Calu3 (cell line): ENCODE results near the gene GANAB. TPM values are rescaled to one million over a fixed set of nuclear protein-coding genes. Genes with fewer than 3 reads are reported as not detected.
"Not testable (repeated sequence)": the region's sequence is repeated elsewhere in the genome, so short reads cannot be mapped to it uniquely, and the experiment has no call there.

Source experiments
- BruUV-seq: library from RNA; stranded (reverse); fragments of 400-500 nt; replicated peaks from 2 replicates; lab custom pipeline; 2021; lab: Mats Ljungman, UMichigan
- CTCF ChIA-PET: fragments of 300-600 bp; sonication (Branson Sonifier 250); formaldehyde crosslinking; loops from one replicate; lab custom pipeline; 2022; ENCODE audit warnings: antibody characterized with exemption; lab: Charles Lee
- DNase-seq: peaks from one replicate; pipeline ENCODE4 v3.0.0; 2022
- H3K27ac Mint-ChIP-seq: one replicate; pipeline ENCODE4 v1.8.0; 2022; ENCODE audit warnings: mixed read lengths; ENCODE audit not compliant: unreplicated experiment
- H3K27me3 Mint-ChIP-seq: one replicate; pipeline ENCODE4 v1.8.0; 2022; ENCODE audit warnings: mixed read lengths; ENCODE audit not compliant: unreplicated experiment
- H3K36me3 Mint-ChIP-seq: one replicate; pipeline ENCODE4 v1.8.0; 2022; ENCODE audit warnings: mild to moderate bottlenecking, moderate library complexity, mixed read lengths; ENCODE audit not compliant: insufficient read depth, unreplicated experiment
- H3K4me1 Mint-ChIP-seq: one replicate; pipeline ENCODE4 v1.8.0; 2022; ENCODE audit warnings: mild to moderate bottlenecking, low read depth, mixed read lengths; ENCODE audit not compliant: unreplicated experiment
- H3K4me3 Mint-ChIP-seq: one replicate; pipeline ENCODE4 v1.8.0; 2022; ENCODE audit warnings: mild to moderate bottlenecking, low read depth, moderate library complexity, mixed read lengths; ENCODE audit not compliant: unreplicated experiment
- H3K9me3 Mint-ChIP-seq: one replicate; pipeline ENCODE4 v1.8.0; 2022; ENCODE audit warnings: low read depth, mixed read lengths; ENCODE audit not compliant: unreplicated experiment
- intact Hi-C: fragments of 100-400 bp; cut with micrococcal nuclease; formaldehyde crosslinking; loops from one replicate; pipeline ENCODE4 v1.10.0; 2022; ENCODE audit not compliant: unreplicated experiment
- total RNA-seq: library from RNA; stranded (reverse); gene quantifications from 2 replicates; pipeline ENCODE4 v1.2.3, GENCODE V29; 2022
- TF ChIP-seq, protein P1 (sequence below): fragments of 200-600 bp; IDR thresholded peaks from one replicate; pipeline ENCODE4 v1.8.0; 2022; ENCODE audit warnings: antibody characterized with exemption; ENCODE audit not compliant: unreplicated experiment

Gene GANAB
- total RNA-seq, 1 experiment from 2014 or later = 377 TPM

- BruUV-seq = no TSS peak
- peaks cover 78% of the 10 kb centered on the region for H3K36me3 Mint-ChIP-seq
- DNase-seq = no peak
- no peaks in the 10 kb centered on the region for H3K9me3 Mint-ChIP-seq
- H3K4me3 Mint-ChIP-seq = peak overlapping the region; percentile 86
- no peaks in the 10 kb centered on the region for H3K27me3 Mint-ChIP-seq
- intact Hi-C loops = no loop called here
- TF ChIP-seq, protein P1, sequence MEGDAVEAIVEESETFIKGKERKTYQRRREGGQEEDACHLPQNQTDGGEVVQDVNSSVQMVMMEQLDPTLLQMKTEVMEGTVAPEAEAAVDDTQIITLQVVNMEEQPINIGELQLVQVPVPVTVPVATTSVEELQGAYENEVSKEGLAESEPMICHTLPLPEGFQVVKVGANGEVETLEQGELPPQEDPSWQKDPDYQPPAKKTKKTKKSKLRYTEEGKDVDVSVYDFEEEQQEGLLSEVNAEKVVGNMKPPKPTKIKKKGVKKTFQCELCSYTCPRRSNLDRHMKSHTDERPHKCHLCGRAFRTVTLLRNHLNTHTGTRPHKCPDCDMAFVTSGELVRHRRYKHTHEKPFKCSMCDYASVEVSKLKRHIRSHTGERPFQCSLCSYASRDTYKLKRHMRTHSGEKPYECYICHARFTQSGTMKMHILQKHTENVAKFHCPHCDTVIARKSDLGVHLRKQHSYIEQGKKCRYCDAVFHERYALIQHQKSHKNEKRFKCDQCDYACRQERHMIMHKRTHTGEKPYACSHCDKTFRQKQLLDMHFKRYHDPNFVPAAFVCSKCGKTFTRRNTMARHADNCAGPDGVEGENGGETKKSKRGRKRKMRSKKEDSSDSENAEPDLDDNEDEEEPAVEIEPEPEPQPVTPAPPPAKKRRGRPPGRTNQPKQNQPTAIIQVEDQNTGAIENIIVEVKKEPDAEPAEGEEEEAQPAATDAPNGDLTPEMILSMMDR = no peak
- CTCF ChIA-PET = no interaction called here
- peaks cover 24% of the 10 kb centered on the region for H3K4me1 Mint-ChIP-seq
- no peak overlapping the region for H3K27ac Mint-ChIP-seq
Measured at GRCh38 chr11:62676698-62677097, 30.3 kb upstream of the GANAB start.

GRCh38 chr11:62675415-62675814 is 29.0 kb upstream of the GANAB start:
- H3K27me3 Mint-ChIP-seq, BruUV-seq, H3K9me3 Mint-ChIP-seq, DNase-seq, H3K4me3 Mint-ChIP-seq, H3K27ac Mint-ChIP-seq, intact Hi-C loops: not testable (repeated sequence)
- CTCF ChIA-PET = interaction anchor here (0.6 to 0.7 kb wide), 3 partner anchors 14 to 132 kb away, joined by 3 to 4 read pairs (median 3); no protein-coding TSS in a partner anchor
- peaks cover 84% of the 10 kb centered on the region for H3K36me3 Mint-ChIP-seq
- peaks cover 18% of the 10 kb centered on the region for H3K4me1 Mint-ChIP-seq

GRCh38 chr11:62673196-62673525 is 26.7 kb upstream of the GANAB start:
- BruUV-seq = no TSS peak
- Mint-ChIP-seq H3K36me3 (peaks cover 86% of the 10 kb centered on the region), H3K27ac (no peak overlapping the region), H3K27me3 (no peaks in the 10 kb centered on the region), H3K9me3 (no peaks in the 10 kb centered on the region), H3K4me1 (peaks cover 16% of the 10 kb centered on the region), H3K4me3 (peak overlapping the region; percentile 99)
- CTCF ChIA-PET = interaction anchor here (0.5 to 0.6 kb wide), 2 partner anchors 29 to 157 kb away, joined by 3 to 6 read pairs; no protein-coding TSS in a partner anchor
- intact Hi-C loops = no loop called here
- TF ChIP-seq, protein P1 = no peak
- DNase-seq = no peak

GRCh38 chr11:62671608-62672389 is 25.4 kb upstream of the GANAB start, which contains the start of the genes LBHD1 and UQCC3:
Gene LBHD1, minus strand, starts transcription at chr11:62672267. Its CDS starts 2,236 bp downstream, at chr11:62670031.
Gene UQCC3, plus strand, starts transcription at chr11:62671673. Its CDS starts 73 bp downstream, at chr11:62671746.
- DNase-seq = peak; percentile 66
- Mint-ChIP-seq H3K36me3 (peaks cover 89% of the 10 kb centered on the region), H3K4me3 (peak within 1 kb of the TSS; percentile 99), H3K27ac (peak within 1 kb of the TSS; percentile 98), H3K4me1 (peaks cover 8% of the 10 kb centered on the region), H3K9me3 (no peaks in the 10 kb centered on the region), H3K27me3 (no peaks in the 10 kb centered on the region)
- TSS peak; percentile 33 for BruUV-seq
- TF ChIP-seq, protein P1 = no peak
- intact Hi-C loops = no loop called here
- CTCF ChIA-PET = interaction anchor here (0.6 to 1.8 kb wide), 9 partner anchors 9 to 1373 kb away, joined by 3 to 8 read pairs (median 3); partner anchors contain the start of genes GANAB, MTA2, TTC9C and ZBTB3
